Psoas muscle (tissue), 8 donors: ENCODE measurements around the gene ATP6V1G1. TPM values are rescaled to one million over a fixed set of nuclear protein-coding genes. Genes with fewer than 3 reads are reported as not detected.

Experiments
- ATAC-seq, 4 donors: fragments of 200-7000 bp; cut with Tn5 transposase; one replicate each; pipeline ENCODE4 v1.9.1; 2020; ENCODE audit warnings: moderate library complexity in 3 of 4, mild to moderate bottlenecking in 2 of 4
- DNase-seq, 2 donors: peaks; one replicate each; pipeline ENCODE4 v3.0.0-alpha.2; 2020
- H3K27ac ChIP-seq: fragments of 200-600 bp; one replicate; pipeline ENCODE4 v1.8.0; 2022
- H3K27me3 ChIP-seq, 3 donors: fragments of 200-600 bp in 1 of 3; one replicate each; pipeline versions ENCODE4 v1.6.1 to v1.8.0; 2013 to 2022; ENCODE audit warnings: low read length in 2 of 3, mild to moderate bottlenecking in 2 of 3, moderate library complexity in 1 of 3; ENCODE audit not compliant: insufficient read depth in 3 of 3
- H3K36me3 ChIP-seq, 2 donors: fragments of 200-600 bp in 1 of 2; one replicate each; pipeline versions ENCODE4 v1.6.1 to v1.8.0; 2013 to 2022; ENCODE audit warnings: low read depth in 1 of 2, mild to moderate bottlenecking in 1 of 2, moderate library complexity in 1 of 2; ENCODE audit not compliant: insufficient read depth in 1 of 2
- H3K4me1 ChIP-seq: fragments of 200-600 bp; one replicate; pipeline ENCODE4 v1.8.0; 2022
- H3K4me3 ChIP-seq: fragments of 200-600 bp; one replicate; pipeline ENCODE4 v1.8.0; 2022; ENCODE audit warnings: mild to moderate bottlenecking
- H3K9me3 ChIP-seq: fragments of 200-600 bp; one replicate; pipeline ENCODE4 v1.8.0; 2022
- CTCF ChIP-seq: fragments of 200-600 bp; IDR thresholded peaks from one replicate; pipeline ENCODE4 v1.8.0; 2022; ENCODE audit warnings: antibody characterized with exemption
- WGBS, 3 donors: extraction: QIAGEN DNeasy Blood & Tissue Kit; methylation state at CpG; one replicate each; pipeline versions ENCODE4 v1.1.6 to v1.1.7; 2013; 5-methylcytosine and 5-hydroxymethylcytosine counted together
- intact Hi-C, 2 donors: fragments of 100-400 bp; cut with DNase I; formaldehyde crosslinking; loops; one replicate each; pipeline versions ENCODE4 v1.11.0 to v1.14.2; 2022
- polyA plus RNA-seq, 3 donors: library from polyadenylated mRNA; stranded (reverse); fragments of 200-250 nt; gene quantifications; one replicate each; pipeline ENCODE4 v1.2.3, GENCODE V29; 2013
- total RNA-seq, 4 donors: library from RNA; stranded (reverse); fragmentation: NEBNext Ultra II Directional in 2 of 4; extraction: Animal tissue kit (Norgen Biotek cat#: 25700) in 2 of 4; gene quantifications; one replicate each; pipeline versions ENCODE4 v1.2.1 to v1.2.4, GENCODE V29; 2021 to 2023
- donor health status: healthy with polysubstance abuse.
- donor health status: DM: no; HTN: no; CAD: no; lungs with moderate emphysema.
- donor health status: Bipolar disorder and iron deficiency.
- donor health status: healthy.
- donor health status: DM: yes; HTN: yes; CAD: no.
- donor health status: DM: no; HTN: no; CAD: no.
- donor health status: DM: no; HTN: no; CAD: no.
- donor health status: DM: yes; HTN: yes; CAD: no.

The ATP6V1G1 gene
- total and polyA plus RNA-seq, 7 donors = 60.9 to 132 (median 98.8) TPM

GRCh38 chr9:114633438-114634089, 46.0 kb downstream of the ATP6V1G1 start:
- TF ChIP-seq CTCF = no peak
- ATAC-seq = no peak
- DNase-seq = no peak
- intact Hi-C loops = no loop called here
- WGBS, 3 donors = 90 to 92% (median 91%) methylated on average over 11 of the region's 11 CpGs
- Histone ChIP-seq H3K27me3 (no peaks in the 10 kb centered on the region), H3K27ac (no peak overlapping the region), H3K4me3 (no peak overlapping the region), H3K9me3 (no peaks in the 10 kb centered on the region), H3K4me1 (no peaks in the 10 kb centered on the region), H3K36me3 (peaks cover 0 to 93% of the 10 kb centered on the region in 2 donors)

DNA sequence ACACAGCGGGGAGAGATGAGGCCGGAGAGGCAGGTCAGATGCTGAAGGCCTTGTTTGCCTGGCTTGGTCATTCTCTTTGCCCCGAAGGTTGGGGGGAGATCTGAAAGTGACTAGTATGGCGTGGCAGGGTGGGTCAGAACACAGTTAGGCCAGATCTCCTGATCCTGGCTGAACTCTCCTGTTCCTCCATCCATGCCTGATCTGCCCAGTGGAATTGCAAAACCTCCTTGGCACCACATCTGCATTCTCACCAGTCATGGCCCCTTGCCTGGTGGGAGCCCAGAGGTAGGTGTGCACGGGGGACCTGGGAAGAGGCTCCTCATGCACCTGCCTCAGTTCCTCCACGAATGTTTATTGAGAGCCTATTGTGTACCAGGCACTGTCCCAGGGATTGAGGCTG, 46.8 kb downstream of the ATP6V1G1 start:
- no peak for TF ChIP-seq CTCF
- intact Hi-C loops = no loop called here
- DNase-seq (no peak), ATAC-seq (no peak)
- no peak overlapping the region for H3K27ac ChIP-seq
- no peak overlapping the region for H3K4me3 ChIP-seq
- WGBS, 3 donors = 84 to 94% (median 94%) methylated on average over 6 of the region's 6 CpGs
- no peaks in the 10 kb centered on the region for H3K27me3 ChIP-seq
- H3K36me3 ChIP-seq = peaks cover 0 to 93% of the 10 kb centered on the region in 2 donors
- no peaks in the 10 kb centered on the region for H3K4me1 ChIP-seq
- no peaks in the 10 kb centered on the region for H3K9me3 ChIP-seq

- H3K27me3 ChIP-seq = no peaks in the 10 kb centered on the region
- 86 to 92% (median 90%) methylated on average over 8 of the region's 8 CpGs for WGBS, 3 donors
- DNase-seq (no peak), ATAC-seq (no peak)
- H3K4me3 ChIP-seq = no peak overlapping the region
- no peaks in the 10 kb centered on the region for H3K4me1 ChIP-seq
- no peak for TF ChIP-seq CTCF
- intact Hi-C loops = no loop called here
- no peaks in the 10 kb centered on the region for H3K9me3 ChIP-seq
- H3K36me3 ChIP-seq = peaks cover 0 to 91% of the 10 kb centered on the region in 2 donors
- H3K27ac ChIP-seq = no peak overlapping the region
Observed at GRCh38 chr9:114638404-114638803, 50.8 kb downstream of the ATP6V1G1 start.

- DNase-seq (no peak), ATAC-seq (no peak)
- Histone ChIP-seq H3K36me3 (peaks cover 7 to 93% of the 10 kb centered on the region in 2 donors), H3K9me3 (no peaks in the 10 kb centered on the region), H3K4me1 (no peaks in the 10 kb centered on the region), H3K4me3 (no peak overlapping the region), H3K27ac (no peak overlapping the region), H3K27me3 (no peaks in the 10 kb centered on the region)
- intact Hi-C loops = no loop called here
- TF ChIP-seq CTCF = no peak
- WGBS, 3 donors = 73 to 88% (median 87%) methylated on average over 1 of the region's 1 CpG
Observed at GRCh38 chr9:114641967-114642366, 54.4 kb downstream of the ATP6V1G1 start.

DNA sequence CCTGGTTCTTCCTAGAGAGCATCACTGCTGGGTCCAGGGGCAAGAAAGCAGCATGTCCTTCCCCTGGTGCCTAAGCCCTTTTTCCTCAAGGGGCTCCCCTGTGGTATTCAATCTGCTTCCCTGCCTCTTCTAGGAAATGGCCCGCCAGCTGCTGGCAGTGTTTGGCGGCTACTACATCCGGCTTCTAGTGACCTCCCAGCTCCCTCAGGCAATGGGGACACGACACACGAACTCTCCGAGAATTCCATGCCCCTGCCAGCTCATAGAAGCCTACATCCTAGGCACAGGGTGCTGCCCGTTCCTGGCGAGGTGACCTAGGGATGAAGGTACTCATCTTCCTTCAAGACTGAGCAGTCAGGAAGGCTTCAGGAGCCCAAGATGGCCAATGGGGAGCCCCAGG, 55.4 kb downstream of the ATP6V1G1 start:
- ATAC-seq (no peak), DNase-seq (no peak)
- H3K36me3 ChIP-seq = peaks cover 7 to 82% of the 10 kb centered on the region in 2 donors
- TF ChIP-seq CTCF = no peak
- WGBS, 3 donors = 79 to 90% (median 87%) methylated on average over 8 of the region's 8 CpGs
- no peaks in the 10 kb centered on the region for H3K27me3 ChIP-seq
- H3K27ac ChIP-seq = no peak overlapping the region
- intact Hi-C loops = no loop called here
- H3K9me3 ChIP-seq = peaks cover 5% of the 10 kb centered on the region
- H3K4me3 ChIP-seq = no peak overlapping the region
- H3K4me1 ChIP-seq = no peaks in the 10 kb centered on the region
